ENCODE data around the gene FARP1. TPM values are rescaled to one million over a fixed set of nuclear protein-coding genes. Genes with fewer than 3 reads are reported as not detected.

The FARP1 gene
- total RNA-seq, 5 donors from 2014 or later (not counting 1 experiment from before 2014, with no cell fraction given) = 0.51 to 2.0 (median 1.0) TPM

- Histone ChIP-seq H3K4me3 (ENCODE audit: control insufficient read depth in 1 of 2, extremely low read depth in 1 of 2, low read length in 1 of 2) (no peak overlapping the region), H3K27ac (ENCODE audit: low read length) (no peak overlapping the region), H3K27me3 (replicated peaks in 1 of 2; ENCODE audit: control insufficient read depth in 2 of 2, extremely low read depth in 1 of 2, insufficient read depth in 2 of 2, low read length in 1 of 2) (peaks cover 0 to 9% of the 10 kb centered on the region in 2 experiments), H3K4me1 (ENCODE audit: control insufficient read depth in 1 of 2, extremely low read depth in 1 of 2, insufficient read depth in 2 of 2, low read length in 2 of 2) (no peaks in the 10 kb centered on the region), H3K9me3 (no peaks in the 10 kb centered on the region), H3K36me3 (ENCODE audit: control insufficient read depth in 2 of 2, extremely low read depth in 1 of 2, insufficient read depth in 1 of 2, low read length in 1 of 2) (no peaks in the 10 kb centered on the region)
- ATAC-seq (replicated peaks in 1 of 4) (no peak), DNase-seq (no peak)
- Mint-ChIP-seq H3K27me3 (peaks cover 3 to 14% of the 10 kb centered on the region in 2 donors), H3K4me1 (no peaks in the 10 kb centered on the region), H3K4me3 (no peak overlapping the region), H3K27ac (no peak overlapping the region), H3K36me3 (no peaks in the 10 kb centered on the region), H3K9me3 (peaks cover 7 to 19% (median 8%) of the 10 kb centered on the region in 3 donors)
- ChIA-PET CTCF (no interaction called here), POLR2A (no interaction called here)
- WGBS (ENCODE audit: insufficient coverage) = 100% methylated on average over 2 of the region's 8 CpGs
These were observed 60.9 kb downstream of the FARP1 start for GRCh38 chr13:98203646-98204326.

DNA sequence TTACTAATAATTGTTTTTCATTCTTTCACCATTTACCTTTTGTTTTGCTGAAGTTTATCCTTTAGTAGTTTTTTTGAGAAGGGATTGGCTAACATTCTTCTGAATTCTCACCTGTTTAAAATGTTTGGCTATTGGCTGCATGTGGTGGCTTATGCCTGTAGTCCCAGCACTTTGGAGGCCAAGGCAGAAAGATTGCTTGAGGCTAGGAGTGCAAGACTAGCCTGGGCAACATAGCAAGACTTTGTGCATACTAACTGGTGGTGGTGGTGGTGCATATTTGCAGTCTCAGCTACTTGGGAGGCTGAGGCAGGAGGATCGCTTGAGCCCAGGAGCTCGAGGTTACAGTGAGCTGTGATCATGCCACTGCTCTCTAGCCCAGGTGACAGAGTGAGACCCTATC, 61.7 kb downstream of the FARP1 start:
- Histone ChIP-seq H3K9me3 (no peaks in the 10 kb centered on the region), H3K27ac (ENCODE audit: low read length) (no peak overlapping the region), H3K4me3 (ENCODE audit: control insufficient read depth in 1 of 2, extremely low read depth in 1 of 2, low read length in 1 of 2) (no peak overlapping the region), H3K4me1 (ENCODE audit: control insufficient read depth in 1 of 2, extremely low read depth in 1 of 2, insufficient read depth in 2 of 2, low read length in 2 of 2) (no peaks in the 10 kb centered on the region), H3K36me3 (ENCODE audit: control insufficient read depth in 2 of 2, extremely low read depth in 1 of 2, insufficient read depth in 1 of 2, low read length in 1 of 2) (no peaks in the 10 kb centered on the region), H3K27me3 (replicated peaks in 1 of 2; ENCODE audit: control insufficient read depth in 2 of 2, extremely low read depth in 1 of 2, insufficient read depth in 2 of 2, low read length in 1 of 2) (peaks cover 0 to 9% of the 10 kb centered on the region in 2 experiments)
- no CpG with 5 or more reads among the region's 2 CpGs for WGBS (ENCODE audit: insufficient coverage)
- H3K4me1 Mint-ChIP-seq = no peaks in the 10 kb centered on the region
- no peak for ATAC-seq (replicated peaks in 1 of 4)
- H3K27ac Mint-ChIP-seq = no peak overlapping the region
- no peak for DNase-seq
- H3K36me3 Mint-ChIP-seq = no peaks in the 10 kb centered on the region
- H3K4me3 Mint-ChIP-seq = no peak overlapping the region
- CTCF ChIA-PET = no interaction called here
- peaks cover 7 to 19% (median 8%) of the 10 kb centered on the region in 3 donors for H3K9me3 Mint-ChIP-seq
- H3K27me3 Mint-ChIP-seq = peaks cover 3 to 11% of the 10 kb centered on the region in 2 donors
- POLR2A ChIA-PET = no interaction called here

- peaks cover 0 to 8% of the 10 kb centered on the region in 2 experiments for H3K27me3 ChIP-seq (replicated peaks in 1 of 2; ENCODE audit: control insufficient read depth in 2 of 2, extremely low read depth in 1 of 2, insufficient read depth in 2 of 2, low read length in 1 of 2)
- H3K27me3 Mint-ChIP-seq = peaks cover 8 to 10% of the 10 kb centered on the region in 2 donors
- ChIA-PET POLR2A (no interaction called here), CTCF (no interaction called here)
- ATAC-seq (replicated peaks in 1 of 4) = no peak
- no peak overlapping the region for H3K27ac Mint-ChIP-seq
- no peaks in the 10 kb centered on the region for H3K4me1 ChIP-seq (ENCODE audit: control insufficient read depth in 1 of 2, extremely low read depth in 1 of 2, insufficient read depth in 2 of 2, low read length in 2 of 2)
- no peaks in the 10 kb centered on the region for H3K36me3 ChIP-seq (ENCODE audit: control insufficient read depth in 2 of 2, extremely low read depth in 1 of 2, insufficient read depth in 1 of 2, low read length in 1 of 2)
- no peak overlapping the region for H3K4me3 ChIP-seq (ENCODE audit: control insufficient read depth in 1 of 2, extremely low read depth in 1 of 2, low read length in 1 of 2)
- no peak overlapping the region for H3K4me3 Mint-ChIP-seq
- no peak overlapping the region for H3K27ac ChIP-seq (ENCODE audit: low read length)
- no peaks in the 10 kb centered on the region for H3K9me3 ChIP-seq
- 83% methylated on average over 2 of the region's 4 CpGs for WGBS (ENCODE audit: insufficient coverage)
- no peaks in the 10 kb centered on the region for H3K4me1 Mint-ChIP-seq
- no peak for DNase-seq
- no peaks in the 10 kb centered on the region for H3K36me3 Mint-ChIP-seq
- H3K9me3 Mint-ChIP-seq = peaks cover 8 to 22% (median 11%) of the 10 kb centered on the region in 3 donors
These were observed 64.1 kb downstream of the FARP1 start for GRCh38 chr13:98206946-98207345.

DNA sequence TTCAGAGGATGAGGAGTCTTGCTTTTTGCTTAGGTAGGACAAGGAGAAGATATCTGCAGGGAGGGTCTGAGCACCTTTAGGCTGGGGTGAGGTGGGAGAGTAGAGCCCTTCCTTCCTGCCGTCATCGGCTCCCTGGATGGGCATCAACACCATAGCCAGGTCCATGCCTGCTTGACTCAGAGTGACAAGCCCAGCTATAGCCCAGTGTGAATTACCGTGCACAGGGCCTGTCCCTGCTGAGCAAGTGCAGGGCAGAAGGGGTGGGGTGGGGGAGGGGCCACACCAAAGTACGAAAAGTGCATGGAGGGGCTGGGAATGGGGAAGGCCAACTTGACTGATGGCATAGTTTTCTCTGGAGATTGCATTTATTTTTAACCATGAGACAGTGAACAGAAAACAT, 64.5 kb downstream of the FARP1 start:
- WGBS (ENCODE audit: insufficient coverage) = 73% methylated on average over 2 of the region's 4 CpGs
- ChIA-PET CTCF (no interaction called here), POLR2A (no interaction called here)
- Mint-ChIP-seq H3K36me3 (no peaks in the 10 kb centered on the region), H3K4me1 (no peaks in the 10 kb centered on the region), H3K4me3 (no peak overlapping the region), H3K27ac (no peak overlapping the region), H3K27me3 (peaks cover 8 to 13% of the 10 kb centered on the region in 2 donors), H3K9me3 (peaks cover 8 to 22% (median 11%) of the 10 kb centered on the region in 3 donors)
- ATAC-seq (replicated peaks in 1 of 4) (no peak), DNase-seq (no peak)
- Histone ChIP-seq H3K27ac (ENCODE audit: low read length) (no peak overlapping the region), H3K9me3 (no peaks in the 10 kb centered on the region), H3K4me3 (ENCODE audit: control insufficient read depth in 1 of 2, extremely low read depth in 1 of 2, low read length in 1 of 2) (no peak overlapping the region), H3K27me3 (replicated peaks in 1 of 2; ENCODE audit: control insufficient read depth in 2 of 2, extremely low read depth in 1 of 2, insufficient read depth in 2 of 2, low read length in 1 of 2) (peaks cover 0 to 5% of the 10 kb centered on the region in 2 experiments), H3K36me3 (ENCODE audit: control insufficient read depth in 2 of 2, extremely low read depth in 1 of 2, insufficient read depth in 1 of 2, low read length in 1 of 2) (no peaks in the 10 kb centered on the region), H3K4me1 (ENCODE audit: control insufficient read depth in 1 of 2, extremely low read depth in 1 of 2, insufficient read depth in 2 of 2, low read length in 2 of 2) (no peaks in the 10 kb centered on the region)

DNA sequence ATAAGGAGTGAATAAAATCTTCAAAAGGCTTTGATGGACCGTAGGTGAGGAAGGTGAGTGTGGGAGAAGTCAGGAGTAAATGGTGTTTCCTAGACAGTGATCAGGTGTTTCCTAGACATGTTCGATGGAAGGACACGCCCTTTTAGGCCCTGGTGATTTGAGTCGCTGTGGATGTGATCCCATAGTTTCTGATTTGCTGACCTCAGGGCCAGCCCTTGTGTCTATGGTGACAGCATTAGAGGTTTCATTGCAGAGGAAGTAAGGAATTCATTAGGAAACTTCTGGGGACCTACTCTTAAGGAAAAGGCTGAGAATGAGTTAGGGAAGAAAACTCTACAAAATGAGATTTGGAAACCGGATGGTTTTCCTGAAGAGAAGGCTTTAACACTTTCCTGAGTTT, 65.7 kb downstream of the FARP1 start:
- Histone ChIP-seq H3K36me3 (ENCODE audit: control insufficient read depth in 2 of 2, extremely low read depth in 1 of 2, insufficient read depth in 1 of 2, low read length in 1 of 2) (no peaks in the 10 kb centered on the region), H3K4me3 (ENCODE audit: control insufficient read depth in 1 of 2, extremely low read depth in 1 of 2, low read length in 1 of 2) (no peak overlapping the region), H3K27me3 (replicated peaks in 1 of 2; ENCODE audit: control insufficient read depth in 2 of 2, extremely low read depth in 1 of 2, insufficient read depth in 2 of 2, low read length in 1 of 2) (no peaks in the 10 kb centered on the region), H3K4me1 (ENCODE audit: control insufficient read depth in 1 of 2, extremely low read depth in 1 of 2, insufficient read depth in 2 of 2, low read length in 2 of 2) (no peaks in the 10 kb centered on the region), H3K27ac (ENCODE audit: low read length) (no peak overlapping the region), H3K9me3 (no peaks in the 10 kb centered on the region)
- Mint-ChIP-seq H3K9me3 (peaks cover 8 to 22% (median 11%) of the 10 kb centered on the region in 3 donors), H3K27me3 (peaks cover 8 to 13% of the 10 kb centered on the region in 2 donors), H3K36me3 (no peaks in the 10 kb centered on the region), H3K4me1 (no peaks in the 10 kb centered on the region), H3K4me3 (no peak overlapping the region), H3K27ac (no peak overlapping the region)
- CTCF ChIA-PET = interaction anchor here in 1 of 2 donors (0.7 kb wide), 1 partner anchor 384 kb away, joined by 3 read pairs; no protein-coding TSS in a partner anchor
- POLR2A ChIA-PET = no interaction called here
- ATAC-seq (replicated peaks in 1 of 4) (no peak), DNase-seq (no peak)
- 79% methylated on average over 4 of the region's 5 CpGs for WGBS (ENCODE audit: insufficient coverage)

DNA sequence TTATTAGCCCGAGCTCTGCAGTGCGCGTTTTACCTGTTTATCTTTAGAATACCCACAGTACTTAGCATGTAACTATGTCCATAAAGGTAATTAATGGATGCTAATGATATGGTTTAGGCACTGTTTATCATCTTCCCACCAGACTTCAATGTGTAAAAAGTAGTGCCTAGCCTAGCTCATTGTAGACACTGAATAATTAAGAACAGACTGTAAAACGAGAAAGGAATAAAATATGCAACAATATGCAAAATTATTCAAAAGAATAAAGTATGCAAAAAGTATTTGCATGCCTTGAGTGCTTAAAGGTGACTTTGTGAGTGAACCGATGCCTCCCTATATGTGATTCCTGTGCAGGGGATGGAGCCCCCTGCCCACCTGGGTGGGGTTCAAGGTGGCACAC, 69.9 kb downstream of the FARP1 start:
- Mint-ChIP-seq H3K36me3 (no peaks in the 10 kb centered on the region), H3K27ac (no peak overlapping the region), H3K4me3 (no peak overlapping the region), H3K4me1 (no peaks in the 10 kb centered on the region), H3K9me3 (peaks cover 0 to 7% (median 3%) of the 10 kb centered on the region in 3 donors), H3K27me3 (peaks cover 12 to 21% of the 10 kb centered on the region in 2 donors)
- Histone ChIP-seq H3K9me3 (no peaks in the 10 kb centered on the region), H3K27ac (ENCODE audit: low read length) (no peak overlapping the region), H3K27me3 (replicated peaks in 1 of 2; ENCODE audit: control insufficient read depth in 2 of 2, extremely low read depth in 1 of 2, insufficient read depth in 2 of 2, low read length in 1 of 2) (peaks cover 0 to 10% of the 10 kb centered on the region in 2 experiments), H3K36me3 (ENCODE audit: control insufficient read depth in 2 of 2, extremely low read depth in 1 of 2, insufficient read depth in 1 of 2, low read length in 1 of 2) (no peaks in the 10 kb centered on the region), H3K4me3 (ENCODE audit: control insufficient read depth in 1 of 2, extremely low read depth in 1 of 2, low read length in 1 of 2) (no peak overlapping the region), H3K4me1 (ENCODE audit: control insufficient read depth in 1 of 2, extremely low read depth in 1 of 2, insufficient read depth in 2 of 2, low read length in 2 of 2) (no peaks in the 10 kb centered on the region)
- ATAC-seq (replicated peaks in 1 of 4) (no peak), DNase-seq (no peak)
- ChIA-PET CTCF (no interaction called here), POLR2A (no interaction called here)
- WGBS (ENCODE audit: insufficient coverage) = no CpG with 5 or more reads among the region's 5 CpGs

All from T-cell (primary cell).